Bronchial epithelial cell (primary cell): ENCODE data around the gene CFDP1. TPM values are rescaled to one million over a fixed set of nuclear protein-coding genes. Genes with fewer than 3 reads are reported as not detected.
A peak's percentile ranks its signal among the peaks of the same experiment; 100 is the strongest.

Experiments used
- DNase-seq: peaks from one replicate; pipeline ENCODE4 v3.0.0-alpha.2; 2010; ENCODE audit warnings: low read depth
- FAIRE-seq: peaks from 2 replicates; lab custom pipeline; 2011; peaks lifted over from hg19 to GRCh38; lab: Jason Lieb, UNC
- H3K27me3 ChIP-seq: 2 replicates; pipeline ENCODE4 v1.5.1; 2011; ENCODE audit warnings: low read length; ENCODE audit not compliant: control insufficient read depth, insufficient read depth
- H3K36me3 ChIP-seq: 2 replicates; pipeline ENCODE4 v1.5.1; 2011; ENCODE audit warnings: low read length; ENCODE audit not compliant: control insufficient read depth, insufficient read depth
- H3K4me3 ChIP-seq: 2 replicates; pipeline ENCODE4 v1.5.1; 2011; ENCODE audit warnings: mild to moderate bottlenecking, low read depth, low read length, control low read depth
- total RNA-seq: library from RNA; depleted of rRNA; stranded (reverse); fragments of >200 nt; gene quantifications from 2 replicates; pipeline ENCODE4 v1.2.1, GENCODE V29; 2014
- TF ChIP-seq, protein P1 (sequence below): IDR thresholded peaks from 2 replicates; pipeline ENCODE4 v1.5.1; 2011; ENCODE audit warnings: mild to moderate bottlenecking, moderate library complexity, low read length, control low read depth, inconsistent platforms; ENCODE audit not compliant: insufficient read depth, severe bottlenecking

CFDP1 gene
- total RNA-seq, 1 donor from 2014 or later: 46.6 TPM

DNA sequence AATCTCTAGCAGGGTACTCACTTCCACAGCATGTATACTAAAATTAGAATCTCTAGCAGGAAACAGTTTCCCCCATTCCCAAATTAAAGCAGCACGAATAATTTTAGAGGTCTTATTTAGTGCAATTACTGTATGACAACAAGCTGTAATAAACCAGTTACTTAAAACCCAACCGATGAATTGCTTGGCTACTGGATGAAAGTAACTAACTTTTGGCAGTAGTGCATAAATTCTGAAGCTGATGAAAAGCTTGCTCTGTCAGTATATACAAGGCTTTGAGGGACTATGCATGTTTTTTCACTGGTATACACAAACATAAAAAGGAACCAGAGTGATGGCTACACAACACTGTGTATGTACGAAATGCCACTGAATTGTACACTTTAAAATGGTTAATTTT lies 89.4 kb downstream of the CFDP1 start:
- Histone ChIP-seq H3K4me3 (no peak overlapping the region), H3K36me3 (no peaks in the 10 kb centered on the region), H3K27me3 (no peaks in the 10 kb centered on the region)
- DNase-seq: no peak
- no peak for FAIRE-seq
- TF ChIP-seq, protein P1, sequence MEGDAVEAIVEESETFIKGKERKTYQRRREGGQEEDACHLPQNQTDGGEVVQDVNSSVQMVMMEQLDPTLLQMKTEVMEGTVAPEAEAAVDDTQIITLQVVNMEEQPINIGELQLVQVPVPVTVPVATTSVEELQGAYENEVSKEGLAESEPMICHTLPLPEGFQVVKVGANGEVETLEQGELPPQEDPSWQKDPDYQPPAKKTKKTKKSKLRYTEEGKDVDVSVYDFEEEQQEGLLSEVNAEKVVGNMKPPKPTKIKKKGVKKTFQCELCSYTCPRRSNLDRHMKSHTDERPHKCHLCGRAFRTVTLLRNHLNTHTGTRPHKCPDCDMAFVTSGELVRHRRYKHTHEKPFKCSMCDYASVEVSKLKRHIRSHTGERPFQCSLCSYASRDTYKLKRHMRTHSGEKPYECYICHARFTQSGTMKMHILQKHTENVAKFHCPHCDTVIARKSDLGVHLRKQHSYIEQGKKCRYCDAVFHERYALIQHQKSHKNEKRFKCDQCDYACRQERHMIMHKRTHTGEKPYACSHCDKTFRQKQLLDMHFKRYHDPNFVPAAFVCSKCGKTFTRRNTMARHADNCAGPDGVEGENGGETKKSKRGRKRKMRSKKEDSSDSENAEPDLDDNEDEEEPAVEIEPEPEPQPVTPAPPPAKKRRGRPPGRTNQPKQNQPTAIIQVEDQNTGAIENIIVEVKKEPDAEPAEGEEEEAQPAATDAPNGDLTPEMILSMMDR: no peak

DNA sequence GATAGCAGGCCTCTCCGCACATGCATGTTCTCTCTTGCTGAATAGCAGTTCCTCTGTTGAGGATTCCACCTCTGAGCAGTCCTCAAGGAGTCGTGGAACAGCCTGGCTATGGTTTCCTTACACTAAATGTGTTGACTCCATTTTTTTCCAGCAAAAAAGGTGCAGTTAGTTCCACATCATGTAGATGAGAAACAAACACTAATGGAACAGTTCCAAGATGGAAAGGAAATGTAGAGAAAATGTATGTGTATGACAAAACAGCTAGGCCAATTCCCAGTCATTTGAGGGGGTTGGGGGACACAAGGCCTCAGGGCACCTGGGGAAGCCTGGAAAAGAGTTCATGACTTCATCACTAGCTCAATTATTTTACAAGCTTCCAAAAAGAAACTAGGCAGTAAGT lies 90.0 kb downstream of the CFDP1 start:
- DNase-seq: no peak
- TF ChIP-seq, protein P1: no peak
- H3K4me3 ChIP-seq: no peak overlapping the region
- H3K36me3 ChIP-seq: no peaks in the 10 kb centered on the region
- H3K27me3 ChIP-seq: no peaks in the 10 kb centered on the region
- FAIRE-seq: no peak

GRCh38 chr16:75342308-75342811 lies 90.9 kb downstream of the CFDP1 start:
- Histone ChIP-seq H3K36me3 (no peaks in the 10 kb centered on the region), H3K27me3 (no peaks in the 10 kb centered on the region), H3K4me3 (no peak overlapping the region)
- FAIRE-seq (no peak), DNase-seq (peak; percentile 82)
- TF ChIP-seq, protein P1: no peak

DNA sequence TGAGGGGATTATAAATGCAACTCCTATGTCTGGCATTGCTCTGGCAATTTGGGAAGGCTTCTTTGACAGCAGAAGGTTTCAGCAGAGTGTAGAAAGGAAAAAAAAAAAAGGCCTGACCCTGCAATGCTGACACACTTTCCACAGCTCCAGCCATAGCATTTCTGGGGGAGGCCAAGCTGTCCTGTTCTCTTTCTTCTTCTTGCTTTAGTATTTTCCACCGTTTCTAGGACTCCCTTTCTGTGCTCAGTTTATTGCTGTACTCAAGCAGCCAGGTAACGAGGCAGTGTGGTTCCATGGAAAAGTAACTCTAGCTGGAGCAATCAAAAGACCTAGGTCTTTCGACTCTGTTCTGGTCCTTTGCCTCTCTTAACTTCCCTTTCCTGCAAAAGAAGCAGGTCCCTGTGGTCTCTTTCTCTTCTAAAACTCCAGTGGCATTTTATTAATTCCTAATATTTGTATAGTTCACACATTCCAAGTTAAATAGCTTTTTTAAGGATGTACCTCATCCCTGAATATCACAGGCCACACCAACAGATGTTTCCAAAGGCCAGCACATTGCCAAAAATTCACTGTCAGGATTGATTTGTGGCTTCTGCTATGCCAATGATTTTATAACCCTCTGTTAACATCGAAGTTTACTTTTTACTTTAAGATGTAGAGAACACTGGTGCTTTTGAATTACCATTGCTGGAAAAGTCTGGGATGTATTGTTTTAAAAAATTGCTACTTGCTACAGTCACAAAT lies 91.6 kb downstream of the CFDP1 start:
- H3K4me3 ChIP-seq: no peak overlapping the region
- TF ChIP-seq, protein P1: no peak
- FAIRE-seq (no peak), DNase-seq (no peak)
- H3K36me3 ChIP-seq: no peaks in the 10 kb centered on the region
- no peaks in the 10 kb centered on the region for H3K27me3 ChIP-seq

- H3K4me3 ChIP-seq: no peak overlapping the region
- TF ChIP-seq, protein P1: no peak
- FAIRE-seq (no peak), DNase-seq (peak; percentile 31)
- no peaks in the 10 kb centered on the region for H3K27me3 ChIP-seq
- no peaks in the 10 kb centered on the region for H3K36me3 ChIP-seq
Observed at GRCh38 chr16:75340741-75341491, 92.4 kb downstream of the CFDP1 start.
